ENCODE results near the gene NMBR. TPM values are rescaled to one million over a fixed set of nuclear protein-coding genes. Genes with fewer than 3 reads are reported as not detected.
"Not testable (repeated sequence)": the region's sequence is repeated elsewhere in the genome, so short reads cannot be mapped to it uniquely, and the experiment has no call there.

NMBR gene
- total RNA-seq, 1 experiment from 2014 or later, result not detected

GRCh38 chr6:142188341-142188740, 41.4 kb upstream of the NMBR start:
- H4K8ac ChIP-seq (replicated peaks; ENCODE audit: insufficient read length, low read depth, low read length); H4K20me1 ChIP-seq (ENCODE audit: control insufficient read depth, insufficient read depth, insufficient read length); H3K4ac ChIP-seq (ENCODE audit: low read depth, low read length); H3K14ac ChIP-seq (ENCODE audit: insufficient read depth, low read length); H3K79me2 ChIP-seq (ENCODE audit: insufficient read depth, low read length); H3K4me1 ChIP-seq (ENCODE audit: insufficient read depth, low read length); DNase-seq; H2BK12ac ChIP-seq (ENCODE audit: insufficient read length, low read depth, low read length); H3K9ac ChIP-seq (ENCODE audit: extremely low read depth, insufficient read length, low read length); H3K18ac ChIP-seq (ENCODE audit: insufficient read length, low read depth, low read length); H3K27me3 ChIP-seq (ENCODE audit: insufficient read depth, low read length); H2BK15ac ChIP-seq (ENCODE audit: low read depth, low read length); H3K4me2 ChIP-seq (ENCODE audit: insufficient read depth, insufficient read length, low read length); H2AFZ ChIP-seq (ENCODE audit: low read length); H2BK5ac ChIP-seq (ENCODE audit: insufficient read length, low read length); H3K27me3 Mint-ChIP-seq (ENCODE audit: low read depth); H4K91ac ChIP-seq (ENCODE audit: insufficient read length, low read depth, low read length); H3K36me3 Mint-ChIP-seq (ENCODE audit: insufficient read depth in 1 of 3, low read depth in 3 of 3); H3K79me1 ChIP-seq (ENCODE audit: insufficient read depth, low read depth, low read length, poor library complexity, severe bottlenecking); H3K23ac ChIP-seq (ENCODE audit: insufficient read length, low read depth, low read length); H3K56ac ChIP-seq (ENCODE audit: insufficient read length, low read depth, low read length); H3K27ac Mint-ChIP-seq; H3T11ph ChIP-seq (ENCODE audit: low read length); H3K4me3 Mint-ChIP-seq; H3K9me3 ChIP-seq (ENCODE audit: control insufficient read depth, low read depth, low read length); H2BK20ac ChIP-seq (ENCODE audit: low read depth, low read length, poor library complexity, severe bottlenecking); H3K4me1 Mint-ChIP-seq; H4K5ac ChIP-seq (ENCODE audit: insufficient read length, low read depth, low read length); H2BK120ac ChIP-seq (ENCODE audit: low read depth, low read length, poor library complexity, severe bottlenecking); H2AK5ac ChIP-seq (ENCODE audit: insufficient read length, low read length); H3K9me3 Mint-ChIP-seq; H3K27ac ChIP-seq (ENCODE audit: insufficient read length, low read depth, low read length); H3K23me2 ChIP-seq (ENCODE audit: insufficient read length, low read depth, low read length, poor library complexity, severe bottlenecking): not testable (repeated sequence)
- TF ChIP-seq CTCF (conservative IDR thresholded peaks at IDR 0.05), result peak; percentile 55
- WGBS (ENCODE audit: extremely low coverage, insufficient read length, low lambda C conversion rate), result no CpG with 5 or more reads among the region's 8 CpGs

Data from H9 (cell line).